Measurements from ENCODE around the gene ROCK2. TPM values are rescaled to one million over a fixed set of nuclear protein-coding genes. Genes with fewer than 3 reads are reported as not detected.

Gene ROCK2
- total and polyA plus RNA-seq, 2 of the 13 experiments (the other 11 are each of a cell fraction or from before 2014, with no cell fraction given), result 38.1 to 119 TPM

DNA sequence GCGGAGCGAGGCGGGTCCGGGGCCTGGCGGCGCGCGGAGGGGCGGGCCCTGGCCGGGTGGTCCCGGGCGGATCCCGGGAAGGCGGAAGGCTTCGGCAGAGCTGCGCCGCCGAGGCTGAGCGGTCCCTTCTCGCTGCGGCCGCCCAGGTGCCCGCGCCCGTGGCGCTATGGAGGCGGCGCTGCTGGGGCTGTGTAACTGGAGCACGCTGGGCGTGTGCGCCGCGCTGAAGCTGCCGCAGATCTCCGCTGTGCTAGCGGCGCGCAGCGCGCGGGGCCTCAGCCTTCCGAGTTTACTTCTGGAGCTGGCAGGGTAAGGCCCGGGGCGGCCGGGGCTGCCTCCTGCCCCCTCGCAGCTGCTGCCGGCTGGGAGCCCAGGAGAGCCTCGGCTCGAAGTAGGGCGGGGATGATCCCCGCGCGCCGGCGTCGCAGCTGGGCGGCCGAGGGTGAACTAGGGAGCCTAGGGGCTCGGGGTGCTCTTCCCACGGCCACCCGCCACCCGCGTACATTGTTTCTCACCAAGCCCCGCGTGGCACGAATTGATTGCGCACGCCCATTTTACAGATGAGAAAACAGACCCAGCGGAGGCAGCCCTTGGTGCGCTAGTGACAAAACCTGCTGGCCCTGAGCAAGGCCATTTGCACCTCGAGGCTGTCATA lies 188.9 kb downstream of the ROCK2 start, which contains the start of gene SLC66A3 (continued):
- TF ChIP-seq KDM5B (CRISPR knock-in tag; IDR thresholded peaks at IDR 0.05; ENCODE audit: borderline replicate concordance), result peak; percentile 92
- TF ChIP-seq CBX5 (CRISPR knock-in tag; IDR thresholded peaks at IDR 0.05; ENCODE audit: borderline replicate concordance), result no peak
- TF ChIP-seq ZSCAN21 (CRISPR knock-in tag; IDR thresholded peaks at IDR 0.05; ENCODE audit: borderline replicate concordance), result peak; percentile 31; the same call in 1 of the 2 replicates
- TF ChIP-seq, protein P1, sequence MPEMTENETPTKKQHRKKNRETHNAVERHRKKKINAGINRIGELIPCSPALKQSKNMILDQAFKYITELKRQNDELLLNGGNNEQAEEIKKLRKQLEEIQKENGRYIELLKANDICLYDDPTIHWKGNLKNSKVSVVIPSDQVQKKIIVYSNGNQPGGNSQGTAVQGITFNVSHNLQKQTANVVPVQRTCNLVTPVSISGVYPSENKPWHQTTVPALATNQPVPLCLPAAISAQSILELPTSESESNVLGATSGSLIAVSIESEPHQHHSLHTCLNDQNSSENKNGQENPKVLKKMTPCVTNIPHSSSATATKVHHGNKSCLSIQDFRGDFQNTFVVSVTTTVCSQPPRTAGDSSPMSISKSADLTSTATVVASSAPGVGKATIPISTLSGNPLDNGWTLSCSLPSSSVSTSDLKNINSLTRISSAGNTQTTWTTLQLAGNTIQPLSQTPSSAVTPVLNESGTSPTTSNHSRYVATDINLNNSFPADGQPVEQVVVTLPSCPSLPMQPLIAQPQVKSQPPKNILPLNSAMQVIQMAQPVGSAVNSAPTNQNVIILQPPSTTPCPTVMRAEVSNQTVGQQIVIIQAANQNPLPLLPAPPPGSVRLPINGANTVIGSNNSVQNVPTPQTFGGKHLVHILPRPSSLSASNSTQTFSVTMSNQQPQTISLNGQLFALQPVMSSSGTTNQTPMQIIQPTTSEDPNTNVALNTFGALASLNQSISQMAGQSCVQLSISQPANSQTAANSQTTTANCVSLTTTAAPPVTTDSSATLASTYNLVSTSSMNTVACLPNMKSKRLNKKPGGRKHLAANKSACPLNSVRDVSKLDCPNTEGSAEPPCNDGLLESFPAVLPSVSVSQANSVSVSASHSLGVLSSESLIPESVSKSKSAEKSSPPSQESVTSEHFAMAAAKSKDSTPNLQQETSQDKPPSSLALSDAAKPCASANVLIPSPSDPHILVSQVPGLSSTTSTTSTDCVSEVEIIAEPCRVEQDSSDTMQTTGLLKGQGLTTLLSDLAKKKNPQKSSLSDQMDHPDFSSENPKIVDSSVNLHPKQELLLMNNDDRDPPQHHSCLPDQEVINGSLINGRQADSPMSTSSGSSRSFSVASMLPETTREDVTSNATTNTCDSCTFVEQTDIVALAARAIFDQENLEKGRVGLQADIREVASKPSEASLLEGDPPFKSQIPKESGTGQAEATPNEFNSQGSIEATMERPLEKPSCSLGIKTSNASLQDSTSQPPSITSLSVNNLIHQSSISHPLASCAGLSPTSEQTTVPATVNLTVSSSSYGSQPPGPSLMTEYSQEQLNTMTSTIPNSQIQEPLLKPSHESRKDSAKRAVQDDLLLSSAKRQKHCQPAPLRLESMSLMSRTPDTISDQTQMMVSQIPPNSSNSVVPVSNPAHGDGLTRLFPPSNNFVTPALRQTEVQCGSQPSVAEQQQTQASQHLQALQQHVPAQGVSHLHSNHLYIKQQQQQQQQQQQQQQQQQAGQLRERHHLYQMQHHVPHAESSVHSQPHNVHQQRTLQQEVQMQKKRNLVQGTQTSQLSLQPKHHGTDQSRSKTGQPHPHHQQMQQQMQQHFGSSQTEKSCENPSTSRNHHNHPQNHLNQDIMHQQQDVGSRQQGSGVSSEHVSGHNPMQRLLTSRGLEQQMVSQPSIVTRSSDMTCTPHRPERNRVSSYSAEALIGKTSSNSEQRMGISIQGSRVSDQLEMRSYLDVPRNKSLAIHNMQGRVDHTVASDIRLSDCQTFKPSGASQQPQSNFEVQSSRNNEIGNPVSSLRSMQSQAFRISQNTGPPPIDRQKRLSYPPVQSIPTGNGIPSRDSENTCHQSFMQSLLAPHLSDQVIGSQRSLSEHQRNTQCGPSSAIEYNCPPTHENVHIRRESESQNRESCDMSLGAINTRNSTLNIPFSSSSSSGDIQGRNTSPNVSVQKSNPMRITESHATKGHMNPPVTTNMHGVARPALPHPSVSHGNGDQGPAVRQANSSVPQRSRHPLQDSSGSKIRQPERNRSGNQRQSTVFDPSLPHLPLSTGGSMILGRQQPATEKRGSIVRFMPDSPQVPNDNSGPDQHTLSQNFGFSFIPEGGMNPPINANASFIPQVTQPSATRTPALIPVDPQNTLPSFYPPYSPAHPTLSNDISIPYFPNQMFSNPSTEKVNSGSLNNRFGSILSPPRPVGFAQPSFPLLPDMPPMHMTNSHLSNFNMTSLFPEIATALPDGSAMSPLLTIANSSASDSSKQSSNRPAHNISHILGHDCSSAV (CRISPR knock-in tag; IDR thresholded peaks at IDR 0.05; ENCODE audit: borderline replicate concordance), result no peak; the same call in 1 of the 2 replicates
- TF ChIP-seq ZNF782 (CRISPR knock-in tag; IDR thresholded peaks at IDR 0.05; ENCODE audit: borderline replicate concordance), result peak; percentile 43; the same call in 1 of the 2 replicates
- 0 out of 2 replicates have a peak, but pooled peaks have one; percentile 56 for TF ChIP-seq PPARG (CRISPR knock-in tag; conservative IDR thresholded peaks at IDR 0.05)
- peak; percentile 83; the same call in 1 of the 2 replicates for TF ChIP-seq ZNF572 (CRISPR knock-in tag; IDR thresholded peaks at IDR 0.05)
- TF ChIP-seq PHB2 (IDR thresholded peaks at IDR 0.05; ENCODE audit: partially characterized antibody), result no peak
- 0 out of 2 replicates have a peak, but pooled peaks have one; percentile 85 for TF ChIP-seq ZNF713 (CRISPR knock-in tag; IDR thresholded peaks at IDR 0.05)
- peak; percentile 68; the same call in 1 of the 2 replicates for TF ChIP-seq RAD21 (CRISPR knock-in tag; IDR thresholded peaks at IDR 0.05)
- TF ChIP-seq HHEX (CRISPR knock-in tag; IDR thresholded peaks at IDR 0.05), result no peak
- no peak for TF ChIP-seq CREB1 (IDR thresholded peaks at IDR 0.05)
- no peak for TF ChIP-seq CREB1 (CRISPR knock-in tag; IDR thresholded peaks at IDR 0.05)
- TF ChIP-seq YEATS2 (CRISPR knock-in tag; IDR thresholded peaks at IDR 0.05; ENCODE audit: borderline replicate concordance), result no peak
- no peak for TF ChIP-seq ATAD3A (CRISPR knock-in tag; IDR thresholded peaks at IDR 0.05)
- peak; percentile 86; the same call in 1 of the 2 replicates for TF ChIP-seq ZNF501 (CRISPR knock-in tag; IDR thresholded peaks at IDR 0.05)
- no peak for TF ChIP-seq ZNF143 (CRISPR knock-in tag; IDR thresholded peaks at IDR 0.05)
- TF ChIP-seq THAP11 (CRISPR knock-in tag; IDR thresholded peaks at IDR 0.05), result peak; percentile 64
- TF ChIP-seq, protein P2, sequence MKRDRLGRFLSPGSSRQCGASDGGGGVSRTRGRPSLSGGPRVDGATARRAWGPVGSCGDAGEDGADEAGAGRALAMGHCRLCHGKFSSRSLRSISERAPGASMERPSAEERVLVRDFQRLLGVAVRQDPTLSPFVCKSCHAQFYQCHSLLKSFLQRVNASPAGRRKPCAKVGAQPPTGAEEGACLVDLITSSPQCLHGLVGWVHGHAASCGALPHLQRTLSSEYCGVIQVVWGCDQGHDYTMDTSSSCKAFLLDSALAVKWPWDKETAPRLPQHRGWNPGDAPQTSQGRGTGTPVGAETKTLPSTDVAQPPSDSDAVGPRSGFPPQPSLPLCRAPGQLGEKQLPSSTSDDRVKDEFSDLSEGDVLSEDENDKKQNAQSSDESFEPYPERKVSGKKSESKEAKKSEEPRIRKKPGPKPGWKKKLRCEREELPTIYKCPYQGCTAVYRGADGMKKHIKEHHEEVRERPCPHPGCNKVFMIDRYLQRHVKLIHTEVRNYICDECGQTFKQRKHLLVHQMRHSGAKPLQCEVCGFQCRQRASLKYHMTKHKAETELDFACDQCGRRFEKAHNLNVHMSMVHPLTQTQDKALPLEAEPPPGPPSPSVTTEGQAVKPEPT (CRISPR knock-in tag; IDR thresholded peaks at IDR 0.05; ENCODE audit: low read depth), result no peak
- TF ChIP-seq ZNF556 (CRISPR knock-in tag; IDR thresholded peaks at IDR 0.05; ENCODE audit: borderline replicate concordance), result no peak; the same call in 1 of the 2 replicates
- peak; percentile 85 for TF ChIP-seq ZNF605 (CRISPR knock-in tag; IDR thresholded peaks at IDR 0.05)
- no peak; the same call in 1 of the 2 replicates for TF ChIP-seq ZNF766 (CRISPR knock-in tag; IDR thresholded peaks at IDR 0.05; ENCODE audit: borderline replicate concordance)

Data from HepG2 (cell line).